ENCODE measurements around the gene SLC15A1.
"Not testable (repeated sequence)": the region's sequence is repeated elsewhere in the genome, so short reads cannot be mapped to it uniquely, and the experiment has no call there.

SLC15A1 gene

GRCh38 chr13:98780451-98780850 lies 28.0 kb upstream of the SLC15A1 start:
- DNase-seq: no peak

GRCh38 chr13:98779695-98780094 lies 27.2 kb upstream of the SLC15A1 start:
- DNase-seq: no peak

DNA sequence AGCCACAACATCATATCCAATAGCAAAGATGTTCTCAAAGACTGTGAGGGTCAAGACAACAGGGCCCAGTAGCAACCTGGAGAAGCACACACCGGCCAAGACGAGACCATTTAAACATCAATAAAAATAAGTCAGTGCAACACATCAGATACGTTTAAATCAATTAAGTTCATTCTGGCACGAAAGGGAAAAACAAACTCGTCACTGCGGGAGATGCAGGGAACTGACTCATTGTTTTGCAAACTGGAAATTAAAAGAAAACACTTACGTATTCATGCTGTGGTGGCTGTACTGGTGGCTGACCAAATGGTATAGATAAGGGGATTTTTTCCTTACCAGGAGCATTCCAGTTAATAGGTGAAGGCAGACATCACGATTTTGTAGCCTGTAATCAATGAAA lies 26.3 kb upstream of the SLC15A1 start:
- DNase-seq: no peak

DNA sequence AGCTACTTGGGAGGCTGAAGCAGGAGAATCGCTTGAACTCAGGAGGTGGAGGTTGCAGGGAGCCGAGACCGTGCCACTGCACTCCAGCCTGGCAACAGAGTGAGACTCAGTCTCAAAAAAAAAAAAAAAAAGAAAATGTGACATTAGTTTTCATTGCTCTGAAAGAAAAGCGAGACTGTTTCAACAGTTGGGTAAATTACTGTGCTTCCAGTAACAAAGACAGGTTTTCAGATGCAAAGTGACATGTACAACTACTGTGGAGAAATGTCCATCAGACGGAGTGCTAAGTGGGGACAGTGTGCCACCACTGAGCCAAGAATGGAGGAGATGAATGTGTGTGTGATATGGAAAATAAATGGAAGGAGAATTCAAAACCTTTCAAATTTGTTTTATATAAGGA lies 24.2 kb upstream of the SLC15A1 start:
- DNase-seq: no peak

- DNase-seq: peak; percentile 59
These were observed 23.5 kb upstream of the SLC15A1 start for GRCh38 chr13:98775844-98776598.

DNA sequence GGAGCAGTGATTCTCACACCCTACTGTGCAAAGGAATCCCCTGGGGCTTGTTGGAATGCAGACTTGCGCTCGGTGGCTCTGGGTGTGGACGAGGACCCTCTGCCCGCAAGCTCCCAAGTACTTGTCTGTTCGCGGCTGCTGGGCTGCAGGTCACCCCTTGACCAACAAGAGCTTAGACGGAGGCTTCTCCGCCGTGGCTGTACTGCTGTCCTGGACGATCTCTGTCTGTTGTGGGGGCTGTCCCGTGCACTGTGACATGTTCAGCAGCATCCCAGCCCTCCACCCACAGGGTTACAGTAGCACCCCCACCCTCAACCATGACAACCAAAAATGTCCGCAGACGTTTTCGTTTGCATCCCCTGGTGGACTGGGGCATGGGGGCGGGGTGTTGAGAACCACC lies 22.9 kb upstream of the SLC15A1 start:
- DNase-seq: no peak

- DNase-seq: no peak
These were observed 22.3 kb upstream of the SLC15A1 start for GRCh38 chr13:98774776-98775175.

GRCh38 chr13:98773921-98774320 lies 21.4 kb upstream of the SLC15A1 start:
- no peak for DNase-seq

GRCh38 chr13:98772794-98773452 lies 20.5 kb upstream of the SLC15A1 start:
- DNase-seq: no peak

DNA sequence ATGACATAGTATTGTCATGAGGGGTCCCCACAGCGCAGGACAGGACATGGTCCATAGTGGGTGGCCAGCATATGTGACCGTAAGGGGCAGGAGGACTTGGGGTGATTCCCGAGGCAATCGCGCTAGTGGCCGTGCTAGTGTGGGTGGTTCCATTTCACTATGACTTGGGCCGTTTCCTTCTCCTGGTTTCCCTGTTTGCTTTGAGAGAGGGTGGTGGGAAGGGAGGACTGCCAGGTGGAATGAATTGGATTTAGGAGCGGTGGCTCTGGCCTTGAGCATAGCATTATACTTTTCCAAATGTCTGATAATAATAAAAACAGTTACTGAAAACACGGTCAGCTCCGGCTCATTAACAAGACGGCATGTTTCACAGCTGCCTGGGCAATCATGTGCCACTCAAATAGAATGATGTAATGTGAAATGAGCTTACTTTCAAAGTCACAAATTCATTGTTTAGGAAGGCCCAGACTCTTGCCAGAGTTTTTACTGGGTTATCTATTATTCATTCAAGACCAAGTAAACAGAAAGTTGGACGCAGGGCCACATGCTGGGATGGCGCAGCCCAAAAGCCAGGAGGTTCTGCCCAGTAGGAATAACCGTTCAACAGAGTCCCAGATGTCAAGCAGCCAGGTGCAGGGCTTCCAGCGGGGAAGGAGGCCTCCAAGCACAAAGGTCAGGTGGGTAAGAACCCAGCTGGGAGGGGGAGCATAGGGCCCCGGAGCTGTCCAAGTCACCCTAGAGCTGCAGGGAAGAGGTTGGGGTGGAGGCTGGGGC lies 19.6 kb upstream of the SLC15A1 start:
- DNase-seq: no peak

- no peak for DNase-seq
These were observed 17.3 kb upstream of the SLC15A1 start for GRCh38 chr13:98769736-98770135.

DNA sequence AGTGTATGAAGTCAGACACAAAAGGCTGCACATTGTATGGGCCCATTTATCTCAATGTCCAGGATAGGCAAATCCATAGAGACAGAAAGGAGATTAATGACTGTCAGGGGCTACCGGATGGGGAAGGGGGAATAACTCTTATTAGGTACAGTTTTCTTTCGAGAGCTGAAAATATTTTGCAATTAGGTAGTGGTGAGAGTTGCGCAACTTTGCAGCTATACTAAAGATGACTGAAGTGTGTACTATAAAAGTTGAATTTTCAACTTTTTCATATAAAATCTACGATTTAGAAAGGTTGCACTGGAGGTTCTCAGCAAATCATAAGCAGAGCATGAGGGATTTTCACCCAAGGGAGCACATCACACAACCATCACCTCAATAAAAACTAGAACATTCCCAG lies 16.1 kb upstream of the SLC15A1 start:
- DNase-seq: no peak

GRCh38 chr13:98766697-98767096 lies 14.2 kb upstream of the SLC15A1 start:
- no peak for DNase-seq

GRCh38 chr13:98765996-98766519 lies 13.6 kb upstream of the SLC15A1 start:
- DNase-seq: no peak

DNA sequence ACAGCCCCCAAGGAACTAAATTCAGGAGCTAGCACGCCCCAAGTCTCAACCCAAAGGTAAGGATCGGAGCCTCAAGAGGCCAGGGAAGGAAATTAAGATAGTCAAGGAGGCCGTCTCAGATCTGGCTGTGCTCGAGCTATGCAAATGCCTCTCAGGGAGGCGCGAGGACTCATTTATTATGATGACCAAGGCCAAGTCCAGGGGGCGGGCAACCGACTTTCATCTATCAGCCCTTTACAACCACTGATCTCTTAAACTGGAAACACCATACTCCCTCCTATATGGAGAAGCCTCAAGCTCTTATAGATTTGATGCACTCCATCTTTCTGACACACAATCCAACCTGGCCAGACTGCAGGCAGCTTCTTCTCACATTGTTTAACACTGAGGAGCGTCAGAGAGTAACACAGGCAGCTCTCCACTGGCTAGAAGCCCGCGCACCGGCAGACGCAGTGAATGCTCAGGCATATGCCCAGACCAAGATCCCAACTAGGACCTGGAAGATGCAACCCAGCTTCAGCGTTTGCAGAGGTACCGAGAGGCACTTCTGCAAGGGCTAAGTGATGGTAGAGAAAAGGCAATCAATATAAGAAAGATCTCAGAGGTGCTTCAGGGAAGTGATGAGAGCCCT lies 9.6 kb upstream of the SLC15A1 start:
- DNase-seq: no peak

- peak; percentile 68 for DNase-seq
These were observed 8.9 kb upstream of the SLC15A1 start for GRCh38 chr13:98761126-98761985.

DNA sequence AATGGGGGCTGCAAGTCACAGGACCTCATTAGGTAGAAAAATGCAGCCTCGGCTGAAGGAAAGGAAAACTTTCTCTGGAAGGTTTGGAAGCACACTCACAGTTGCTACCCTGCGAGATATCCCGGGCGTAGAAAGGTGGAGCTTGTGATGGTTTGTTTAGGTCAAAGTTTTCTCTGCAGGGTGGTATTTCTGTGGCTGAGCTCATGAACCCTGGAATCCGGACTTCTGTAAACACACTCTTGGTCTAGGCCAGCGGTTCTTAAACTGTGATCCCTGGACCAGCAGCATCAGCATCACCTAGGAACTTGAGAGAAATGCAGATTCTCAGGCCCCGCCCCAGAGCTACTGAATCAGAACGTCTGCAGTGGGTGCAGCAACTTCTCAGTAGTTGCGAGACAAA lies 3.3 kb upstream of the SLC15A1 start:
- DNase-seq: no peak

- no peak for DNase-seq
These were observed 2.6 kb upstream of the SLC15A1 start for GRCh38 chr13:98755116-98755515.

DNA sequence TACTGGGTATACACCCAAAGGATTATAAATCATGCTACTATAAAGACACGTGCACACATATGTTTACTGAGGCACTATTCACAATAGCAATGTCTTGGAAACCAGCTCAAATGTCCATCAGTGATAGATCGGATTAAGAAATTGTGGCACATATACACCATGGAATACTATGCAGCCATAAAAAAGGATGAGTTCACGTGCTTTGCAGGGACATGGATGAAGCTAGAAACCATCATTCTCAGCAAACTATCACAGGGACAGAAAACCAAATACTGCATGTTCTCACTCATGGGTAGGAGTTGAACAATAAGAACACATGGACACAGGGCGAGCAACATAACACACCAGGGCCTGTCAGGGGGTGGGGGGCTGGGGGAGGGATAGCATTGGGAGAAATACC lies 2.0 kb upstream of the SLC15A1 start:
- DNase-seq: not testable (repeated sequence)

DNA sequence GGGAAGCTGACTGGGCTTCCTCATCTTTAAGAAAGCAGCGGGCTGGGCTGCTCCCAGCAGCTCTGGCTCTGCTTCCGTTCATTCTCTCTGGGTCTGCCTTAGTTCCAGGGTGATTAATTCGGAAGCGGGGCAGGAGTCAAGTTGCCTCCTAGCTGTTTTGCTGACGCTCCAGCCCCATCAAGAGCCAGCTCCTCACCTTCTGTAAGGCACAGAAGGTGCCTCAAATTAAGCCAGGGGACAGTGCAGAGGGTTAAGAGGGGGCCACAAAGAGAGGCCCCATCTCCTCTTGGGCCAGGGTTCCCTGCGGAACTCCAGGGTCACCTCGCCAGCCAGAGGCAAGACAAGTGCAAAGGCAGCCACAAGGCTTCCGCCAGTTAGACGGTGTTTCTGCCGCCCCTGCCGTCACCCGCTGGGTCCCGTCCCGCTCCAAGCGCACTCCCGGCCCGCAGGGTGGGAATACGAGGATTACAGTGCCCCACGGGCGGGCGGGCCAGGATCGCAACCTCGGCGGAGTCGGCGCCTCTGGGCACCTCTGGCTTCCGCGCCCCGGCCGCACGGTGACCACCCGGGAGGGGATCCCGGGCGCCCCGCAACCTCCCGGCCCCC lies 508 bp downstream of the SLC15A1 start:
- DNase-seq: peak; percentile 25

- DNase-seq: no peak
These were observed 1.1 kb downstream of the SLC15A1 start for GRCh38 chr13:98751367-98751782.

Data from fibroblast of skin of scalp (primary cell).